Amniotic epithelial cell (primary cell): ENCODE results near the gene MRPL45.
"Not testable (repeated sequence)": the region's sequence is repeated elsewhere in the genome, so short reads cannot be mapped to it uniquely, and the experiment has no call there.

Experiments used
- DNase-seq: peaks from one replicate; pipeline ENCODE4 v3.0.0-alpha.2; 2010; ENCODE audit warnings: low read depth

The MRPL45 gene

DNA sequence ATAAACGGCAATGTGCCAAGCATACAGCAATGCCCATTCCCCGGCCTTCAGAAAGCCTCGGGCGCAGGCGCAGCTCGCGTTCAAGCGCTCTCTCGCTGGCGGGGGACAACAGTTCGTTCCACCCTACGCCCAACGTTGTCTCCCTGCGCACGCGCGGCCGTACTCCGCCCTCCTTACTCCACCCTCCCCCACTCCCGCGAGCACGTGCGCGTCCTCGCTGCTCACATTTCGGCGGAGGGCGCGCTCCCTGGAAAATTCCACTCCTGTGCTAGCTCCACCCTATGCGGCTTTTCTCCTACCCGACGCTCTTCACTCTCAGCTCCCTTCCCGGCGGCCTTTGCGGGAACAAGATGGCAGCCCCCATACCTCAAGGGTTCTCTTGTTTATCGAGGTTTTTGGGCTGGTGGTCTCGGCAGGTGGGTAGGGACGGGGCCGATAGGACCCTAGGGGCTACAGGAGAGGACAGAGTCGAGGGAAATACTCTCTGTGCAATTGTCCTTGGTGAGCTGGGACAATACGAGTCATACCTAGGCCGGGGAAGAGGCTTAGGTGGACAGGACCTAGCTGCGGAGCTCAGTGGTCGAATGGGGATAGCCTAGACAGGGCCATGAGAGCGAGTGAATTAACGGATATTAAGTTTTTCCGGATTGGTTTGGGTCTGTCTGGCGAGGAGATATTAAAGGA is at the start of gene MRPL45:
MRPL45 (plus strand) TSS at position 335 of the 684 bp plus-strand sequence; CDS start at position 351, 16 bp downstream.
- peak; percentile 95 for DNase-seq

DNA sequence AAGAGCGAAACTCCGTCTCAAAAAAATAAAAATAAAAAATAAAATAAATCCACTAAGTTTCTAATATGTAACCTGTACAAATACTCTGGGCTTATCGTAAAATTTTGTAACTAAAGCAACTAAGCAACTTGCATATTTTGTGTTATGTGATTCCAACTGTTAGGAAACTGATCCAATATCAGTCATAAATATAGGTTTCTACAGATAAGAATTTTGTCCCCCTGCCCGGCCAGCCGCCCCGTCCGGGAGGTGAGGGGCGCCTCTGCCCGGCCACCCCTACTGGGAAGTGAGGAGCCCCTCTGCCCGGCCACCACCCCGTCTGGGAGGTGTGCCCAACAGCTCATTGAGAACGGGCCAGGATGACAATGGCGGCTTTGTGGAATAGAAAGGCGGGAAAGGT is 43.8 kb upstream of the MRPL45 start:
- not testable (repeated sequence) for DNase-seq

DNA sequence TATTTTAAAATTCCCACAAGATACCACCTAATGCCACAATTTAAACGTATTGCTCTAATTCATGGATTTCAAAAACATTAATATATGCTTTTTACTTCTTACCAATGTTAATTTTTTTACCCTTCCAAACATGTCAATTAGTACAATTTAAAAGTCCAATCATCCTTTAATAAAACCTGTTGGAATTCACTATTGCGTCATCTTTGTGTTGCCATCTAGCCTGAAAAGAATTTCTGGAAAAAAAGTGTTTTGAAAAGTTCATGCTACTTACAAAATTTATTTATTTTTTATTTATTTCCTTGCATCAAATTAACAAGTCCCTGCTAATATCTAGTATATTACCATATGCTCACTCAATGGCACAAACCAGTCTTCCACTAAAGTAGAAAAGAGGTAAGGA is 42.6 kb upstream of the MRPL45 start:
- not testable (repeated sequence) for DNase-seq

DNA sequence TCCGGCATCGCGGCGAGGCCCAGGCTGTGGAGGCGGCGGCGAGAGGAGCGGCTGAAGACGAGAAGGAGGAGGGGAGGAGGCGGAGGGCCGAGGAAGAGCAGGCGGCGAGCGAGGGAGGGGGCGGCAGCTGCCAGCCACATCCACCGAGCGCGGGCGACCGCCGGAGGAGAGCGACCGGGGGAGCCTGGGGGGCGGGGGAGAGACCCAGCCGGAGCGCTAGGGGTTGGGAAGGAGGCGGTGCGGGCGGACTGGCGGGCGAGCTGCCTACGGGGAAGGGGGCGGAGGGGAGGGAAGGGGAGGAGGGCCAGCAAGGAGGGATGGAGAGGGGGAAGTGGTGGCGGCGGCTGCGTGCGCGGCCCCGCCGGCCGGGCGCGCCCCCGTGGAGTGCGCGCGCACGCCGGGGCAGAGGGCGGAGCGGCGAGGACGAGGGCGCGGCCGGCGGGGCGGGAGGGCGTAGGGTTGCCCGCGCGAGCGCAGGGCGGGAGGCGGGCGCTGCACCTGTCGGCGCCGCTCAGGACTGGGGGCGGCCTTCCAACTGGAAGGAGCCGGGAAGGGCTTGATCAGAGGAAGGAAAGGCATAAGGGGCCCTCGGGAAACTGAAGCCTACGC is 39.9 kb upstream of the MRPL45 start:
- DNase-seq = peak; percentile 77

DNA sequence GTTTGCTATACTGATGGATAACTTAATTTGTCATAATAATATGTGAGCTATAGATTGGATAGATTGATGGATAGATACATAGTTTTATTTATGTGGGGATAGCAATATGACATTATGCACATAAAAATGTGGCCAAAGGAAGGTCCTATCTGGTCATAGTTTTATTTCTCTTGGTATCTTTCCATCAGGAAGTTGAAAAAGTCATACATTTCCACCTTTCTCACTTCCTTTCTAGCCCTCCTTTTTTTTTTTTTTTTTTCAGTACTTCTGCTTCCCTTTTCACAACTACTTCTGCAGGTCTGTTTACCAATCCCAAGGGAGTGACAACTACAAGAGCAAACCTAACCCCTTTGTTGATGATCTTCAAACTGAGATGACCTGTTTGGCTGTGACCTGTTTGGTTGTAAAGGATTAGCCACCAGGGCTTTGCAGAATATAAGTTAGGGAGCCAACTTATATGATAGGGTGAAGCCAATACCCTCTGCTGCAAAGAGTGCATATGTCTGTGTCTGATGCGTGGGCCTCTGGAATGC is 30.9 kb upstream of the MRPL45 start:
- not testable (repeated sequence) for DNase-seq

DNA sequence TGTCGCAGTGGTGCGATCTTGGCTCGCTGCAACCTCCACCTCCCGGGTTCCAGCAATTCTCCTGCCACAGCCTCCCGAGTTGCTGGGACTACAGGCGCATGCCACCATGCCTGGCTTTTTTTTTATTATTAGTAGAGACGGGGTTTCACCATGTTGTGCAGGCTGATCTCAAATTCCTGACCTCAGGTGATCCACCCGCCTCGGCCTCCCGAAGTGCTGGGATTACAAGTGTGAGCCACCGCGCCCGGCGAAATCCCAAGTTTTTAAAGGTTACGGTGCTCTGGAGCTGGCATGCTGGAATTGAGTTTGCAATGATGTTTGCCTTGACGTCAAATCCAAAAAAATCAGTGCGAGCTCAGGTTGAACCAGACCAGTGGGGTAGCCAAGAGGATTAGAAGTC is 30.4 kb upstream of the MRPL45 start:
- DNase-seq = not testable (repeated sequence)

DNA sequence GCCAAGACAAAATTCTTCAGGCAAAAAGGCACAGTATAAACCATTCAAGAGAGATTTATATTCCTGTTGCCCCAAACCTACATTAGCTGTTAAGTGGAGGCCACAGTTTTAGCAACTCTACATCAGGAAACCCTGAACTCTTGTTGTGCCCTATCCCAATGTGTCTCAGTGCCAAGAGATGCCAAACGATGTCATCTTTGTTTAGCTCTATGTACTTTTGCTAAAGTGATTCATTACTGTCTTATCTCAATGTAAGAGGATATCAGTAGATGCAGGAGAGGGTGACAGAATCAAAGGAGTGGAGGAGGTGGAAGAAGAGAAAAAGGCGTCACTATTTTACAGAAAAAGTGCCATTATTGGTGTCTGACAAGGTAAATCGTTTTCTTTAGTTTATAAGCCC is 28.8 kb upstream of the MRPL45 start:
- not testable (repeated sequence) for DNase-seq

DNA sequence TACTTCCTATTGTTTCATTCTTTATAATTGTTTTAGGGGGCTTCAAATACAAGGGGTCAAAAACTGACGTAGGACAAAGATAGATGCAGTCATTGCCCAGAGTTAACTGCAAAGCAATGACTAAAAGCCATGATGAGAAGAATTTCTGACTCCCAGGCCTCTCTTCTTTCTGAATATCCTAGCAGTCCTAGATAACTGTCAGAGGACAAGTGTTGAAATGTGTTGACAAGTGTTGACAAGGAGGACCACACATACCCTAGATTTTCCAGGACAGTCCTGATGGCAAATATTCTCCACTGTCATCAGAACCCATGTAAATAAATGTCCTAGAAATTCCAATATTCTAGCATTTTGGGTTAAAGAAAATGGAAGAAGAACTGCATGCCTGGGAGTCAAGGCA is 27.9 kb upstream of the MRPL45 start:
- DNase-seq = not testable (repeated sequence)

DNA sequence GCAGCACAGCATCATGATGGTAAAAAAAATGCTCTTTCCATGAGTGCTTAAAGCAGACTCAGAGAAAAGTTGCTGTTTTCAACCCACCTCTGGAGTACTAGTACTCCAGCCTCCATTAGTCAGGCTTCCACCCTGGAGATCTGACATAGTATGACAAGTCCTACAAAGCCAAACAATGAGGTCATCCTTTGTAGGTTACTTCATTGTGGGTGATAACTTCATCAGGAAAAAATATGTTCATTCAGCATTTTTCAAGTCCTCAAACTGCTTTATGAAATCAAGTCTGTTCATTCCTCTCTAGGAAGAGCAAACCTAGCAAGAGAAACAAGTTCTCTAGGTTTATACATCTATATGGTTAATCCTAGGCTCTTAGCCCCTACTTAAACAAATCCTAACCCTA is 27.4 kb upstream of the MRPL45 start:
- peak; percentile 47 for DNase-seq

DNA sequence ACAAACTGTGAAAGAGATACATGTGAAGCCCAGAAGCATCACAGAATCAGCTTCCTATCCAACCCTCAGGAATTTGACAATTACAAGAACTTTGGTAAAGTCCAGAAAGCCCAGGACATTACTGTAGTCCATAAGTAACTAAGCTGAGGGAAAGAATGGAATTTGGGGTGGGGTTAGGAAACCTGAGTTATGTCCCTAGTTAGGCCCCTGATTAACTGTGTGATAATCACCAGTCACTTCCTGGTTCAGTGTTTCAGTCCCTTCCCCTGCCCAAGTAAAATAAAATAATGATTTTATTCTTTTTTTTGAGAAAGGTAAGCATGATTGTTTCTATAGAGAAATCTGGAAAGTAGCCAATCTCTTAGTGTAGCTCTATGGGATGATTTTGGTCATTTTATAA is 11.0 kb upstream of the MRPL45 start:
- DNase-seq = peak; percentile 20

DNA sequence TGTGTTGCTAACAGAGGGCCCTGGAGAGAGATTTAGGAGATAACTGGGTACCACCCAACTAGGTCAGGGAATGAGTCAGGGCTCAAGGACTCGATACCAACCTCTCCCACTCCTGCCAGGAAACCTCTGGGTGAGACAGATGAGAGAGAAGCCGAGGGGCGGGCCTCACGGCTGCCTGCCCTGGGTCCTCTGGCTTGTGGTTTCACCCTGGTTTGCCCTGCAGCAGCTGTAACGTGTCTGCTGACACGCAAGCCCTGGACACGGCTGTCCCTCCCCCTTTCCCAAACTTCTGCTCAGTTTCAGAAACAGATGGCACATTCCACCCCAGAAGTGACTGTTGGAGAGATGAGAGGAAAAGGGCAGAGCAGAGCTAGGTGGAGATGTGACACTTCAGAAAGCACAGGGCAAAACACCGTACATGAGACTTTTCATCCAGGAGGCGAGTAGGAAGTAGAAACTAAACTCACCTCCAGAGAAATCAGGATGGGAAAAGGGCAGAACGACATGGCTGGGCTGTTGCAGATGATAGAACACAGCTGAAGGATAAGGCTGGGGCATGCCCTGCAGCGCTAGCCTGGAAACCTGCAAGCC is 10.4 kb upstream of the MRPL45 start:
- DNase-seq = peak; percentile 72

DNA sequence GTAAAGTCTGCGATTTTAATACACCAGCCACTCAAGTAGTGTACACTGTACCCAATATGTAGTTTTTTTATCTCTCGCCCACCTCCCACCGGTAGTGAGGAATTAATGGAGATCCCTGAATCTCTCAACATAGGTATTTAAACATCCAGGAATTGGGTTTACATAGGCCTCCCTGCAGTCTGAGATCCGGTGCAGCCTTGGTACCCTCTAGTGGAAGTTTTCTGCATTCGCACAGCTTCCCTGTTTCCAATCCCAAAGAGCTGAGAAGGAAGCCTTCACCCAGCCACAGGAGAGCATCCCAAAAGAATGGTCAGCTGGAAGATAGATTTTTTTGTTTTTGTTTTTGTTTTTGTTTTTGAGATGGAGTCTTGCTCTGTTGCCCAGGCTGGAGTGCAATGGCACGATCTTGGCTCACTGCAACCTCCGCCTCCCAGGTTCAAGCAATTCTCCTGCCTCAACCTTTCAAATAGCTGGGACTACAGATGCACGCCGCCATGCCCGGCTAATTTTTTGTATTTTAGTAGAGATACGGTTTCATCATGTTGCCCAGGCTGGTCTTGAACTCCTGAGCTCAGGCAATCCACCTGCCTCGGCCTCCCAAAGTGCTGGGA is 8.6 kb upstream of the MRPL45 start:
- DNase-seq = peak; percentile 23

DNA sequence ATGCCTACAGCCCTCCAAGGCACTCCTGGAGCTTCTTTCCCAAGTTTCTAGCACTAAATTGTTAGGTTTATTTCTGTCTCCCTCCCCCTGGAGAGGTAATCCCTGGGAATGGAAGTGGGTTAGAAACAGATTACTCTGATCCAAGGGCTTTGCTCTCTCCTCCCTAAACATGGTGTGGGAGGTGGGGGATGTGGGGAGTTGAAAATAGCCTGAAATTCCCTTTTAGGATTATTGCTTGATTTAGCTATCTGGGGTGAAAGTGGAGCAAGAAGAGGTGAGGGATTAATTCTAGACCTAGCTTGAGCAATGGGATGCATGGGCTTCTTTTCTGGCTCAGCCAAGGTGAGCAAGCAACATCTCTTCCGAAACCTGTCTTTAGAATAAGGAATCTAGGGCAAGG is 7.2 kb upstream of the MRPL45 start:
- DNase-seq = not testable (repeated sequence)

DNA sequence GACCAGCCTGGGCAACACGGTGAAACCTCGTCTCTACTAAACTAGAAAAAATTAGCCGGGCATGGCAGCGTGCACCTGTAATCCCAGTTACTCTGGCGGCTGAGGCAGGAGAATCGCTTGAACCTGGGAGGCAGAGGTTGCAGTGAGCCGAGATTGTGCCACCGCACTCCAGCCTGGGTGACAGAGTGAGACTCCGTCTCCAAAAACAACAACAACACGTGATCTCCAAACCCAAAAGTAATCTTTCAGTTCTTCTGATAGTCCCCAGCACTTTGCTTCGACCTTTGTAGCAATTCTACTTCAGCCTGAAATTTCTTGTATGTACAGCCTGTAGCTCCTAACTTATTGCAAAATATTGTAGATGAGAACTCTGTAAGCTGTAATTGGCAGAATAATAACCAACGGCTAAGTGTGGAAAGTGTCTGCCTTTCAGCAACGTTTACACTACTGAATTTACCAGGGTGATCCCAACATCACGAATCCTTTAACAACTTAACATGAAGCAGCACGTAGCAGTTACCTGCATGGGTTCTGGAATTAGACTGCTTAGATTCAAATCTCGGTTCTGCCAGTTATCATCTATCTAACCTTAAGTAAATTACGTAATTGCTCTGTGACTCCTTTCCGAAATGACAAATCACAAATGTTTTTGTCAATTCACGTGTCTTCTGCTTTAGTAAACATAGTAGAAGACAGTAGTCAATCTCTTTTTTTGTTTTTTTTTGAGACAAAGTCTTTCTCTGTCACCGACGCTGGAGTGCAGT is 1.2 kb upstream of the MRPL45 start:
- DNase-seq = peak; percentile 12

DNA sequence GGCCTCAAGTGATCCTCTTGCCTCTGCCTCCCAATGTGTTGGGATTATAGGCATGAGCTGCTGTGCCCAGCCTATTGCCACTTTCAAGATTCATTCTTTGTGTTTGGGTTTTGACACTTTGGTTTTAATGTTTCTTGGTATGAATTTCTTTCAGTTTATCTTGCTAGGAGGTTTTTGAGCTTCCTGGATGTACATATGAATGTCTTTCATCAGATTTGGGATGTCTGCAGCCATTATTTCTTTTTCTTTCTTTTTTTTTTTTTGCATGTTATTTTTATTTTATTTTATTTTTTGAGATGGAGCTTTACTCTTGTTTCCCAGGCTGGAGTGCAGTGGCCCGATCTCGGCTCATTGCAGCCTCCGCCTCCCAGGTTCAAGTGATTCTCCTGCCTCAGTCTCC is 18.5 kb downstream of the MRPL45 start:
- no peak for DNase-seq

DNA sequence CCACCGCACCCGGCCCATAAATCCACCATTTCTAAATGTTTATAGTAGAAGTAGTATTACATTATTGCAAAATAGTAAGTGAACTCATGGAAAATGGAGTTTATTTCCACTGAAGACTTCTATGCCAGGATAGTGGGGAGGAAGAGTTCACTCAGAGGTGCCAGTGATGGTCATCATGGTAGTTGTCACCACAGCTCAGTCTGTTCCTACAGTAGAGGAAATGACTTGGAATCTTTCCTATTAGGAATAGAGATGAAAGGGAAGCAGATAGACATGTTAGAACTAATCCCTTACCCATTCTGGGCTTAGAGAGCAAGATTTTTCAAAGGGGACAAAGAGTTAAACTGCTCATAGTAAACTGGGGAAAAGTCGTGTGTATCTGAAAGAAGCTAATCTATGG is 20.1 kb downstream of the MRPL45 start:
- no peak for DNase-seq

DNA sequence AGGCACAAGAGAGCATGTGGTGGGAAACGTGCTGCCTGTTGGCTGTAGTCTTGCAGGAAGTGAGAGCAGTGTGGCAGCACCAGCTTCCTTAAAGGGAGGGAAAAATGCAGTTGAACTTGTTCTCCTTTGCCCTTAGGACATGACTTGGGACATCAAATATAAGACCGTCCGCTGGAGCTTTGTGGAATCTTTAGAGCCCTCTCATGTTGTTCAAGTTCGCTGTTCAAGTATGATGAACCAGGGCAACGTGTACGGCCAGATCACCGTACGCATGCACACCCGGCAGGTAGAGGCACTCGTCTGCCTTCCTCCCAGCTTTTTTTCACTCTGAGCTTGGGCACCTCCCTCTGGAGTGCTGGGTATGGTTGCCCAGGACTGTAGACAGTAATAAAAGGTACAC is 23.5 kb downstream of the MRPL45 start:
- no peak for DNase-seq

DNA sequence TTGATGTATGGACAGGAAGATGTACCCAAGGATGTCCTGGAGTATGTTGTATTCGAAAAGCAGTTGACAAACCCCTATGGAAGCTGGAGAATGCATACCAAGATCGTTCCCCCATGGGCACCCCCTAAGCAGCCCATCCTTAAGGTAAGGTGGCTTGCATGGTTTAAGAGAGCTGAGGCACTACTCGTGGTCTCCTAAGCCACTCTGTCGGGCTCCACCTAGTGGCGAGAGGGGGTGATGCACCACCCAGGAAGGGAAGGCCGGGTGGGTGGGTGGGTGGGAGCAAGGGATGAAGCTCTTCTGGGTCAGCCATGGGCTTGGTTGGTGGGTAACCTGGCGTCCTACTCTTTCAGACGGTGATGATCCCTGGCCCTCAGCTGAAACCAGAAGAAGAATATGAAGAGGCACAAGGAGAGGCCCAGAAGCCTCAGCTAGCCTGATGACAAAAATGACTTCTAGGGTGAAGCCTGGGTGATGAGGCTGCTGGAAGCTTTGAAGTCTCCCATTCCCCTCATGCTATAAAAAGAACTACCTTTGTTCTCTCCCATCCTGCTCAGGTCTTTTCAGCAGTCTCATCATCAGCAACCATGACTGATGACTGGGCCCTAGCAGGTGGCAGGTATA is 25.3 kb downstream of the MRPL45 start:
- peak; percentile 35 for DNase-seq

DNA sequence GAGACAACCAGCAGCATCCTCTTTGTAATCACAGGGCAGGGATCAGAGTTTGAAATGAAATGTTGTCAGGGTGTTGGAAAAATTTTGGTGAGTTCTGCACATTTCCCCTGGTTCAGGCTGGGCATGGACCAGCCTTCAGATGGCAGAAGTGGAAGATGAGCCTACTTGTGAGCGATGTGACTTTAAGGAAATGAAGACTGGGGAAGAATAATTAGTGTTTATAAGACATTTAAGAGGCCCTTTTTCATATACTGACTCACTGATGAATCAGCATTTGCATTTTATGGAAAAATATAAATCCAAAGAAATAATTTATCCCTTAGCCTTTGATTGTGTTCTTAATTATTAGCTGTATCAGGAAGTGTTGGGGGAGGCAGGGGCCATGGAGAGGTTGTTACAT is 25.9 kb downstream of the MRPL45 start:
- no peak for DNase-seq

DNA sequence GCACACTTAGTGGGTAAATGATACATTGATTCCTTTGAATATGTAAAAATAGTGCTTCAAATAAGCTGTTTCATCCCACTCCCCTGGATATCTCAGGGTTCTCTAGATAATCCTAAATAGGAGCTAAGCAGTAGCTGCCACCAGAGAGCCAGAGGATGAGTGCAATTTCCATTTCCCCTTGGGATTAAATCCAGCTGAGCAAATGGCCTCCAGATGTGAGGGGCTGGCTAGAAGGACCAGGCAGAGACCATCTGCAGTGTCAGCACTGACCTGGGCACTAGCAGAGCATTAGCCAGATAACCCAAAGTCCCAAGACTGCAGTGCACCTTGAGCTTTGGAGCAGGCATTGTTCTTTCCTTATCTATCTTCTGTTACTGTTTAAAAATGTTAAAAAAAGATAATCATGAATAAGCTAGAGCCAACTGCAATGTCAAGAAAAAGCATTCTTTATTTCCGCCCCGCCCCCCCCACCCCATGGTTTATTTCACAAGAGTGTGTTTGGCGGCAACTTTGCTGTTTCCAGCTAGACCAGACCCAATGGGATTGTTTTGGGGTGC is 27.3 kb downstream of the MRPL45 start:
- DNase-seq = no peak

DNA sequence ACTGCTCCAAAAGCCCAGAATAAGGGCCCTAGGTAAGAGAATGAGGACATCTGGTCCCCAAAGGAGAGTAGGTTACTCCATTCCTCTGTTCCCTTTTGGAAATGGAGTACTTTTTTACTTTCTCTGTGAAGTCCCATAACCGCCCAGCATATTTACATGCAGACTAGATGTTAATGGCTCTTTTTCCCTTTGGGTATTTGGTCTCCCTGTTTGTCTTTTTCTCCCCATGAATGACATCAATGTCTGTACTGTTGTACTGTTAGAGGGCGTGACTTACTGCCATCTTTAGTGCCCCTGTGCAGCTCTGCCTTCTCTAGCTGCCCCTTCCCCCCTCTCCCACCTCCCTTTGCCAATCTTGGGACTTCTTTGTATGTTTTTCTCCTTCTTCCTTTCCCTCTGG is 27.8 kb downstream of the MRPL45 start:
- DNase-seq = no peak
